GM19372 (cell line): Measurements from ENCODE around the gene ZMYND19.
"Not testable (repeated sequence)": the region's sequence is repeated elsewhere in the genome, so short reads cannot be mapped to it uniquely, and the experiment has no call there.

Experiments used
- ATAC-seq: cut with Tn5 transposase; IDR thresholded peaks from one replicate; pipeline ENCODE4 v1.9.1; 2021; ENCODE audit warnings: mild to moderate bottlenecking, low read depth, moderate library complexity; ENCODE audit not compliant: unreplicated experiment

Gene ZMYND19

GRCh38 chr9:137564134-137564533 lies 26.2 kb downstream of the ZMYND19 start:
- no peak for ATAC-seq

GRCh38 chr9:137558127-137558526 lies 32.2 kb downstream of the ZMYND19 start:
- ATAC-seq: no peak

- ATAC-seq: no peak
Observed at GRCh38 chr9:137556069-137556838, 34.1 kb downstream of the ZMYND19 start.

- ATAC-seq: no peak
Observed at GRCh38 chr9:137555179-137555578, 35.1 kb downstream of the ZMYND19 start.

GRCh38 chr9:137554349-137554748 lies 36.0 kb downstream of the ZMYND19 start:
- no peak for ATAC-seq

GRCh38 chr9:137553654-137554053 lies 36.7 kb downstream of the ZMYND19 start:
- ATAC-seq: not testable (repeated sequence)

- no peak for ATAC-seq
Observed at GRCh38 chr9:137552022-137552768, 38.1 kb downstream of the ZMYND19 start.

GRCh38 chr9:137551264-137552021 lies 38.9 kb downstream of the ZMYND19 start, which contains the start of gene MRPL41:
TSS of gene MRPL41 (plus strand) at chr9:137551879. CDS start at chr9:137552082, 203 bp downstream.
- ATAC-seq: peak; percentile 89

GRCh38 chr9:137550958-137551263 lies 39.4 kb downstream of the ZMYND19 start:
- not testable (repeated sequence) for ATAC-seq

- ATAC-seq: no peak
Observed at GRCh38 chr9:137550231-137550621, 40.1 kb downstream of the ZMYND19 start, which contains the start of gene PNPLA7. TSS of gene PNPLA7 (minus strand) at chr9:137550402. CDS start at chr9:137550197, 205 bp downstream.

- no peak for ATAC-seq
Observed at GRCh38 chr9:137547687-137548543, 42.4 kb downstream of the ZMYND19 start.

GRCh38 chr9:137545123-137545522 lies 45.2 kb downstream of the ZMYND19 start:
- no peak for ATAC-seq

GRCh38 chr9:137544176-137544760 lies 46.0 kb downstream of the ZMYND19 start:
- ATAC-seq: no peak

GRCh38 chr9:137543237-137543963 lies 46.9 kb downstream of the ZMYND19 start:
- no peak for ATAC-seq

GRCh38 chr9:137542486-137542885 lies 47.8 kb downstream of the ZMYND19 start:
- no peak for ATAC-seq

GRCh38 chr9:137540536-137540935 lies 49.8 kb downstream of the ZMYND19 start:
- no peak for ATAC-seq

GRCh38 chr9:137538058-137538457 lies 52.3 kb downstream of the ZMYND19 start:
- ATAC-seq: no peak

- not testable (repeated sequence) for ATAC-seq
Observed at GRCh38 chr9:137536594-137537131, 53.6 kb downstream of the ZMYND19 start.

GRCh38 chr9:137535120-137535428 lies 55.2 kb downstream of the ZMYND19 start:
- ATAC-seq: no peak
